K562 (cell line): Measurements from ENCODE around the gene IGFBP7. TPM values are rescaled to one million over a fixed set of nuclear protein-coding genes. Genes with fewer than 3 reads are reported as not detected.

ENCODE experiments used
- ATAC-seq: fragments of 200-7000 bp; cut with Tn5 transposase; 3 replicates; pipeline ENCODE4 v1.9.1; 2020; ENCODE audit warnings: moderate library complexity
- BruUV-seq: library from RNA; stranded (reverse); fragments of 400-500 nt; replicated peaks from 2 replicates; lab custom pipeline; 2021; lab: Mats Ljungman, UMichigan
- CTCF ChIA-PET: fragments of 300-600 bp; formaldehyde crosslinking; extraction: SDS; loops from one replicate; lab custom pipeline; 2021; ENCODE audit warnings: low intra/inter-chr PET ratio; lab: Yijun Ruan, JAX
- POLR2A ChIA-PET: fragments of 300-600, 350-650 bp; sonication (Branson Sonifier 250); formaldehyde crosslinking; extraction: SDS; loops from one replicate; lab custom pipeline; 2021; ENCODE audit warnings: antibody characterized with exemption, inconsistent platforms; lab: Yijun Ruan, JAX
- DNase-seq, 4 experiments: peaks; one replicate each; pipeline versions ENCODE4 v3.0.0 to v3.0.0-alpha.2; 2011 to 2018; ENCODE audit warnings: low spot score in 3 of 4, mixed read lengths in 3 of 4; ENCODE audit errors: extremely low read depth in 1 of 4
- FAIRE-seq: peaks from 2 replicates; lab custom pipeline; 2011; peaks lifted over from hg19 to GRCh38; lab: Jason Lieb, UNC
- H2AFZ ChIP-seq: 2 replicates; pipeline ENCODE4 v1.6.0; 2011; ENCODE audit warnings: low read depth, low read length, control low read depth, inconsistent platforms
- H3K27ac ChIP-seq: fragments of 200-600 bp; 3 replicates; pipeline ENCODE4 v1.8.0; 2011; ENCODE audit warnings: low read depth, mild to moderate bottlenecking, control low read depth, inconsistent platforms, low read length, moderate library complexity, mixed read lengths; ENCODE audit errors: extremely low read depth
- H3K27me3 ChIP-seq, 2 experiments: fragments of 300-600 bp in 1 of 2; 2 replicates in 1 of 2; 3 replicates in 1 of 2; pipeline versions ENCODE4 v1.6.0 to v1.8.0; 2011; ENCODE audit warnings: inconsistent platforms in 2 of 2, low read length in 2 of 2, mild to moderate bottlenecking in 1 of 2, mixed read lengths in 1 of 2, moderate library complexity in 1 of 2; ENCODE audit not compliant: control insufficient read depth in 2 of 2, insufficient read depth in 2 of 2
- H3K36me3 ChIP-seq: fragments of 300-600 bp; 3 replicates; pipeline ENCODE4 v1.8.0; 2011; ENCODE audit warnings: mild to moderate bottlenecking, low read length, inconsistent platforms; ENCODE audit not compliant: control insufficient read depth, insufficient read depth
- H3K4me1 ChIP-seq, 2 experiments: fragments of 200-600 bp in 1 of 2; replicated peaks in 1 of 2; 2 replicates in 1 of 2; 3 replicates in 1 of 2; pipeline versions ENCODE4 v1.5.1 to v1.8.0; 2011; ENCODE audit warnings: inconsistent platforms in 2 of 2, low read length in 2 of 2, mild to moderate bottlenecking in 1 of 2, mixed read lengths in 1 of 2, moderate library complexity in 1 of 2; ENCODE audit not compliant: control insufficient read depth in 2 of 2, insufficient read depth in 2 of 2
- H3K4me2 ChIP-seq: 2 replicates; pipeline ENCODE4 v1.6.1; 2011; ENCODE audit warnings: low read length, control low read depth, inconsistent platforms, mixed read lengths; ENCODE audit not compliant: insufficient read depth
- H3K4me3 ChIP-seq: fragments of 200-600 bp; sonication (generic), shearing (Covaris generic); 2 replicates; pipeline ENCODE4 v1.5.1; 2016; ENCODE audit warnings: control low read depth, inconsistent platforms
- H3K79me2 ChIP-seq: fragments of 200-600 bp; 3 replicates; pipeline ENCODE4 v1.8.0; 2011; ENCODE audit warnings: low read length, inconsistent platforms; ENCODE audit not compliant: control insufficient read depth, insufficient read depth
- H3K9ac ChIP-seq, 2 experiments: 2 replicates each; pipeline versions ENCODE4 v1.6.0 to v1.6.1; 2011; ENCODE audit warnings: low read depth in 2 of 2, low read length in 2 of 2, control low read depth in 1 of 2, inconsistent platforms in 1 of 2, mild to moderate bottlenecking in 1 of 2, mixed read lengths in 1 of 2; ENCODE audit not compliant: insufficient read depth in 1 of 2
- H3K9me1 ChIP-seq: one replicate; pipeline ENCODE4 v1.6.0; 2011; ENCODE audit warnings: inconsistent platforms, mild to moderate bottlenecking, low read length, moderate library complexity; ENCODE audit not compliant: control insufficient read depth, insufficient read depth
- H3K9me3 ChIP-seq: replicated peaks from 2 replicates; pipeline ENCODE4 v1.5.1; 2011; ENCODE audit warnings: low read depth, low read length, inconsistent platforms; ENCODE audit not compliant: control insufficient read depth, insufficient read depth
- H4K20me1 ChIP-seq: replicated peaks from 2 replicates; pipeline ENCODE4 v1.6.1; 2011; ENCODE audit warnings: low read length, inconsistent platforms, mixed read lengths; ENCODE audit not compliant: control insufficient read depth, insufficient read depth
- EP400 ChIP-seq: fragments of 450-650 bp; IDR thresholded peaks from 2 replicates; pipeline ENCODE4 v1.6.1; 2017; ENCODE audit warnings: antibody characterized with exemption, mild to moderate bottlenecking, moderate library complexity
- GABPB1 ChIP-seq: sonication (generic); formaldehyde crosslinking; IDR thresholded peaks from 2 replicates; pipeline ENCODE4 v1.8.0; 2022; ENCODE audit warnings: mild to moderate bottlenecking, missing genetic modification reagents
- HCFC1 ChIP-seq: IDR thresholded peaks from 2 replicates; pipeline ENCODE4 v1.6.1; 2012; ENCODE audit warnings: low read depth, low read length, improper control_type of control experiment
- NFYB ChIP-seq: IDR thresholded peaks from 2 replicates; pipeline ENCODE4 v1.6.1; 2011; ENCODE audit warnings: mild to moderate bottlenecking, moderate library complexity; ENCODE audit not compliant: insufficient read length; ENCODE audit errors: extremely low read depth
- SLC30A9 ChIP-seq: fragments of 250-450 bp; sonication (Bioruptor Pico); IDR thresholded peaks from 2 replicates; pipeline ENCODE4 v1.8.0; 2022; ENCODE audit warnings: mild to moderate bottlenecking, moderate library complexity
- WGBS: fragments of 100-300 bp; shearing (Covaris generic); methylation state at CpG from one replicate; pipeline ENCODE4 v1.1.6; 2016; ENCODE audit warnings: low coverage, mixed read lengths; ENCODE audit not compliant: insufficient coverage; ENCODE audit errors: missing lambda C conversion rate; 5-methylcytosine and 5-hydroxymethylcytosine counted together
- in situ Hi-C: fragments of 300-500 bp; cut with MboI; formaldehyde crosslinking; loops from 4 replicates; pipeline ENCODE4 v1.15.0; 2018; ENCODE audit warnings: inconsistent platforms, mixed read lengths
- intact Hi-C: fragments of 100-400 bp; cut with micrococcal nuclease; formaldehyde crosslinking; loops from 2 replicates; pipeline ENCODE4 v1.14.2; 2022
- polyA plus RNA-seq, 8 experiments: library from polyadenylated mRNA; depleted of rRNA in 4 of 8; stranded (reverse) in 5 of 8; unstranded in 3 of 8; fragments of >200 nt; fragmentation: Nextera tagmentation in 2 of 8; fragmentation: Illumina TruSeq in 1 of 8; extraction: Ambion mirVana in 2 of 8; extraction: Trizol in 1 of 8; gene quantifications; 2 replicates each; pipeline versions ENCODE4 v1.2.1 to v1.2.3, GENCODE V29; 2011 to 2014; ENCODE audit warnings: inconsistent platforms in 1 of 8, missing spikeins in 1 of 8
- total RNA-seq, 7 experiments: library from RNA; depleted of rRNA in 6 of 7; stranded (reverse); fragments of >200 nt in 6 of 7; fragmentation: Illumina TruSeq in 2 of 7; extraction: Trizol in 2 of 7; gene quantifications; 2 replicates each; pipeline versions ENCODE4 v1.2.1 to v1.2.3, GENCODE V29; 2011 to 2021; ENCODE audit warnings: low replicate concordance in 1 of 7
- TF ChIP-seq, protein P1 (sequence below): fragments of 450-650 bp; IDR thresholded peaks from 2 replicates; pipeline ENCODE4 v1.6.1; 2016; ENCODE audit warnings: mild to moderate bottlenecking, moderate library complexity

Gene IGFBP7
- total and polyA plus RNA-seq, 9 of the 15 experiments (the other 6 are each of a cell fraction or from before 2014, with no cell fraction given) = 0.27 to 0.49 (median 0.29) TPM; not detected in 6

DNA sequence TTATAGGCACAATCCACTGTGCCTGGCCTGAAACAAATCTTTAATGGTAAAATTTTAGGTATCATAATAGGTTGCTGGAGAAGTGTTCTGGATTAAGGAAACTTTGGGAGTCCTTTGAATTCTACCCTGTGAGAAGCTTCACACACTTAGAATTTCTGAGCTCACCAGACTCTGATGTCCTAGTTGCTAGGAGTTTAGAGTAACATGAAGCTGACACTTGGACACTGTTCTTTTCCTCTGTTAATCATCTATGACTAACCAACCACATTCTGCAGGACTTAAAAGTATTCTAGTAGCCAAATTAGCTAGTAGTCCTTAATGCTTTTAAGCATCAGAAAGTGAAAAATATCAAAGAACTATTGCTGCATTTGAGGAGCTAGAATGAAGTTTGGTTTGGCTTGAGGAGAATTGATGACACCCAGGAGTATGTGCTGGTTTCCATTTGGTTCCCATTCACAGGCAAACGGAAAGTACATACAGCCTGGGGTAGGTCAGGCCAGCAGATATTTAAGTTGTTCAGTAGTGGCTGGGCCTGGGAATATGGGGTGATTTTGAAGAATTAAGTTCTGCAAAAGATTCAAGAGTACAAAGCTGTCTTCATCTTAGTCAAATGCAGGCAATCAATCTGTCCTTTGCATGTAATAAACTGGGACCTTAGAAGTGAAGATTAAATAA, 38.8 kb upstream of the IGFBP7 start (continued):
- TF ChIP-seq EP400 (no peak), SLC30A9 (CRISPR knock-in tag) (no peak), GABPB1 (CRISPR knock-in tag) (no peak)
- TF ChIP-seq, all 486 proteins: peak for 0

DNA sequence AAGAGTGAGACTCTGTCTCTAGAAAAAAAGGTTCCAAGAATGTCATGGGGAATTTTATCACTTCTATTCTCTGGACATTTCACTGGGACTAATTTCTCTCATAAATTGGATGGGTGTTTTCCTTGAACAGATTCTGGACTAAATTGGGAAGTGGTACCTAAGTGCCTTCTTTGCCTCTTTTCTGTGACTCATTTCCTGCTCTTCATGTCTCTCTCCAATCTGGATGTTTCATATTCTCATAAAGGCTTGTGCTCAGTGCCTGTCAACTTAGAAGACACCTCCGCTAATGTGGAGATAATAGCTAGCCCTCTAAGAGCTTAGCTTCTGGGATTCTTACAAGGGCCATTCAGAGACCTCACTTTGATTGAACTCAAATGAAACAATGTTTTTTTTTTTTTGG, 38.0 kb upstream of the IGFBP7 start:
- FAIRE-seq (no peak), ATAC-seq (no peak), DNase-seq (no peak)
- Histone ChIP-seq H2AFZ (no peak overlapping the region), H3K27ac (no peak overlapping the region), H3K9me1 (no peaks in the 10 kb centered on the region), H3K4me2 (no peak overlapping the region), H3K4me1 (no peaks in the 10 kb centered on the region), H4K20me1 (no peaks in the 10 kb centered on the region), H3K36me3 (no peaks in the 10 kb centered on the region), H3K79me2 (no peaks in the 10 kb centered on the region), H3K9me3 (no peaks in the 10 kb centered on the region), H3K9ac (no peak overlapping the region), H3K27me3 (no peaks in the 10 kb centered on the region), H3K4me3 (no peak overlapping the region)
- TF ChIP-seq, protein P1, sequence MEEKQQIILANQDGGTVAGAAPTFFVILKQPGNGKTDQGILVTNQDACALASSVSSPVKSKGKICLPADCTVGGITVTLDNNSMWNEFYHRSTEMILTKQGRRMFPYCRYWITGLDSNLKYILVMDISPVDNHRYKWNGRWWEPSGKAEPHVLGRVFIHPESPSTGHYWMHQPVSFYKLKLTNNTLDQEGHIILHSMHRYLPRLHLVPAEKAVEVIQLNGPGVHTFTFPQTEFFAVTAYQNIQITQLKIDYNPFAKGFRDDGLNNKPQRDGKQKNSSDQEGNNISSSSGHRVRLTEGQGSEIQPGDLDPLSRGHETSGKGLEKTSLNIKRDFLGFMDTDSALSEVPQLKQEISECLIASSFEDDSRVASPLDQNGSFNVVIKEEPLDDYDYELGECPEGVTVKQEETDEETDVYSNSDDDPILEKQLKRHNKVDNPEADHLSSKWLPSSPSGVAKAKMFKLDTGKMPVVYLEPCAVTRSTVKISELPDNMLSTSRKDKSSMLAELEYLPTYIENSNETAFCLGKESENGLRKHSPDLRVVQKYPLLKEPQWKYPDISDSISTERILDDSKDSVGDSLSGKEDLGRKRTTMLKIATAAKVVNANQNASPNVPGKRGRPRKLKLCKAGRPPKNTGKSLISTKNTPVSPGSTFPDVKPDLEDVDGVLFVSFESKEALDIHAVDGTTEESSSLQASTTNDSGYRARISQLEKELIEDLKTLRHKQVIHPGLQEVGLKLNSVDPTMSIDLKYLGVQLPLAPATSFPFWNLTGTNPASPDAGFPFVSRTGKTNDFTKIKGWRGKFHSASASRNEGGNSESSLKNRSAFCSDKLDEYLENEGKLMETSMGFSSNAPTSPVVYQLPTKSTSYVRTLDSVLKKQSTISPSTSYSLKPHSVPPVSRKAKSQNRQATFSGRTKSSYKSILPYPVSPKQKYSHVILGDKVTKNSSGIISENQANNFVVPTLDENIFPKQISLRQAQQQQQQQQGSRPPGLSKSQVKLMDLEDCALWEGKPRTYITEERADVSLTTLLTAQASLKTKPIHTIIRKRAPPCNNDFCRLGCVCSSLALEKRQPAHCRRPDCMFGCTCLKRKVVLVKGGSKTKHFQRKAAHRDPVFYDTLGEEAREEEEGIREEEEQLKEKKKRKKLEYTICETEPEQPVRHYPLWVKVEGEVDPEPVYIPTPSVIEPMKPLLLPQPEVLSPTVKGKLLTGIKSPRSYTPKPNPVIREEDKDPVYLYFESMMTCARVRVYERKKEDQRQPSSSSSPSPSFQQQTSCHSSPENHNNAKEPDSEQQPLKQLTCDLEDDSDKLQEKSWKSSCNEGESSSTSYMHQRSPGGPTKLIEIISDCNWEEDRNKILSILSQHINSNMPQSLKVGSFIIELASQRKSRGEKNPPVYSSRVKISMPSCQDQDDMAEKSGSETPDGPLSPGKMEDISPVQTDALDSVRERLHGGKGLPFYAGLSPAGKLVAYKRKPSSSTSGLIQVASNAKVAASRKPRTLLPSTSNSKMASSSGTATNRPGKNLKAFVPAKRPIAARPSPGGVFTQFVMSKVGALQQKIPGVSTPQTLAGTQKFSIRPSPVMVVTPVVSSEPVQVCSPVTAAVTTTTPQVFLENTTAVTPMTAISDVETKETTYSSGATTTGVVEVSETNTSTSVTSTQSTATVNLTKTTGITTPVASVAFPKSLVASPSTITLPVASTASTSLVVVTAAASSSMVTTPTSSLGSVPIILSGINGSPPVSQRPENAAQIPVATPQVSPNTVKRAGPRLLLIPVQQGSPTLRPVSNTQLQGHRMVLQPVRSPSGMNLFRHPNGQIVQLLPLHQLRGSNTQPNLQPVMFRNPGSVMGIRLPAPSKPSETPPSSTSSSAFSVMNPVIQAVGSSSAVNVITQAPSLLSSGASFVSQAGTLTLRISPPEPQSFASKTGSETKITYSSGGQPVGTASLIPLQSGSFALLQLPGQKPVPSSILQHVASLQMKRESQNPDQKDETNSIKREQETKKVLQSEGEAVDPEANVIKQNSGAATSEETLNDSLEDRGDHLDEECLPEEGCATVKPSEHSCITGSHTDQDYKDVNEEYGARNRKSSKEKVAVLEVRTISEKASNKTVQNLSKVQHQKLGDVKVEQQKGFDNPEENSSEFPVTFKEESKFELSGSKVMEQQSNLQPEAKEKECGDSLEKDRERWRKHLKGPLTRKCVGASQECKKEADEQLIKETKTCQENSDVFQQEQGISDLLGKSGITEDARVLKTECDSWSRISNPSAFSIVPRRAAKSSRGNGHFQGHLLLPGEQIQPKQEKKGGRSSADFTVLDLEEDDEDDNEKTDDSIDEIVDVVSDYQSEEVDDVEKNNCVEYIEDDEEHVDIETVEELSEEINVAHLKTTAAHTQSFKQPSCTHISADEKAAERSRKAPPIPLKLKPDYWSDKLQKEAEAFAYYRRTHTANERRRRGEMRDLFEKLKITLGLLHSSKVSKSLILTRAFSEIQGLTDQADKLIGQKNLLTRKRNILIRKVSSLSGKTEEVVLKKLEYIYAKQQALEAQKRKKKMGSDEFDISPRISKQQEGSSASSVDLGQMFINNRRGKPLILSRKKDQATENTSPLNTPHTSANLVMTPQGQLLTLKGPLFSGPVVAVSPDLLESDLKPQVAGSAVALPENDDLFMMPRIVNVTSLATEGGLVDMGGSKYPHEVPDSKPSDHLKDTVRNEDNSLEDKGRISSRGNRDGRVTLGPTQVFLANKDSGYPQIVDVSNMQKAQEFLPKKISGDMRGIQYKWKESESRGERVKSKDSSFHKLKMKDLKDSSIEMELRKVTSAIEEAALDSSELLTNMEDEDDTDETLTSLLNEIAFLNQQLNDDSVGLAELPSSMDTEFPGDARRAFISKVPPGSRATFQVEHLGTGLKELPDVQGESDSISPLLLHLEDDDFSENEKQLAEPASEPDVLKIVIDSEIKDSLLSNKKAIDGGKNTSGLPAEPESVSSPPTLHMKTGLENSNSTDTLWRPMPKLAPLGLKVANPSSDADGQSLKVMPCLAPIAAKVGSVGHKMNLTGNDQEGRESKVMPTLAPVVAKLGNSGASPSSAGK = no peak
- TF ChIP-seq NFYB (no peak), HCFC1 (no peak)
- in situ Hi-C loops (no loop called here), intact Hi-C loops (no loop called here)
- CTCF ChIA-PET = no interaction called here
- POLR2A ChIA-PET = no interaction called here
- no TSS peak for BruUV-seq
- WGBS = 0% methylated on average over 1 of the region's 1 CpG
